Stimulated activated CD8-positive, alpha-beta memory T cell treated with anti-CD3 and anti-CD28 coated beads, Interleukin-12 subunit alpha, Interleukin-12 subunit beta, amount 100 ng/mL, for 1 hour (primary cell): ENCODE results near the gene GBA2.

ENCODE experiments used
- DNase-seq: peaks from one replicate; pipeline ENCODE4 v3.0.0-alpha.2; 2020; ENCODE audit warnings: low read depth

Gene GBA2

GRCh38 chr9:35690614-35691333 lies 58.3 kb downstream of the GBA2 start:
- no peak for DNase-seq

- DNase-seq, result no peak
These were observed 58.8 kb downstream of the GBA2 start for GRCh38 chr9:35690294-35690613.

- no peak for DNase-seq
These were observed 59.3 kb downstream of the GBA2 start, which contains the start of gene TPM2 for GRCh38 chr9:35689542-35690293. TPM2 (minus strand) TSS chr9:35689925; CDS start chr9:35689817, 108 bp downstream.

GRCh38 chr9:35688558-35689541 lies 60.2 kb downstream of the GBA2 start:
- DNase-seq, result no peak

GRCh38 chr9:35687972-35688557 lies 61.0 kb downstream of the GBA2 start:
- no peak for DNase-seq

- no peak for DNase-seq
These were observed 61.7 kb downstream of the GBA2 start for GRCh38 chr9:35687306-35687705.
